BJ (cell line): ENCODE data around the gene TLL1. TPM values are rescaled to one million over a fixed set of nuclear protein-coding genes. Genes with fewer than 3 reads are reported as not detected.

ENCODE experiments used
- CTCF ChIA-PET: fragments of 350-600 bp; formaldehyde crosslinking; extraction: SDS; loops from one replicate; lab custom pipeline; 2021; ENCODE audit warnings: antibody characterized with exemption, inconsistent platforms; lab: Yijun Ruan, JAX
- POLR2A ChIA-PET: fragments of 300-600 bp; sonication (Branson Sonifier 250); formaldehyde crosslinking; extraction: SDS; loops from one replicate; lab custom pipeline; 2021; ENCODE audit warnings: antibody characterized with exemption; lab: Charles Lee
- DNase-seq: peaks from one replicate; pipeline ENCODE4 v3.0.0-alpha.2; 2011; ENCODE audit warnings: low read depth
- H3K27me3 ChIP-seq: 2 replicates; pipeline ENCODE4 v1.6.0; 2011; ENCODE audit warnings: low read length; ENCODE audit not compliant: control insufficient read depth, insufficient read depth
- H3K36me3 ChIP-seq: 2 replicates; pipeline ENCODE4 v1.5.1; 2011; ENCODE audit warnings: low read length; ENCODE audit not compliant: control insufficient read depth, insufficient read depth
- H3K4me3 ChIP-seq: 2 replicates; pipeline ENCODE4 v1.5.1; 2011; ENCODE audit warnings: low read depth, mild to moderate bottlenecking, control low read depth, low read length
- polyA plus RNA-seq: library from polyadenylated mRNA; depleted of rRNA; stranded (reverse); fragments of >200 nt; gene quantifications from 2 replicates; pipeline ENCODE4 v1.2.3, GENCODE V29; 2011
- TF ChIP-seq, protein P1 (sequence below): IDR thresholded peaks from 2 replicates; pipeline ENCODE4 v1.5.1; 2011; ENCODE audit warnings: low read depth, mild to moderate bottlenecking, control low read depth, inconsistent platforms, low read length, moderate library complexity; ENCODE audit not compliant: insufficient read depth

TLL1 gene
- polyA plus RNA-seq, 1 experiment: 0.33 TPM

DNA sequence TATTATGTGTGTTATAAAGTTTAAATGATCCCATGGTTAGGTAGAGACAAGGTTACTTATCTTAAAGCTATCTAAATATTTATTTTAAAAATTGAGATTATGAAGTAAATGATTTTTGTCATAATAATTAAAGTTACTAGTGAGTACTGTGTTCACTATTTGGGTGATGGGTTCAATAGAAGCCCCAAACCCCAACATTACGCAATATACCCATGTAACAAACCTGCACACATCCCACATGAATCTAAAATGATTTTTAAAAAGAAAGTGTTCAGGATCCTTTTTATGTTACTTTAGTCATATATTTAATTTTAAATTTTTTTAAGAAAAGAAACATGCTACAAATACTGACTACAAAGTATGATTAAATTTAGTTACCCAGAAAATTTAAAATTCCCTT, 193.9 kb downstream of the TLL1 start:
- no peak overlapping the region for H3K4me3 ChIP-seq
- POLR2A ChIA-PET: no interaction called here
- CTCF ChIA-PET: interaction anchor here (1.7 kb wide), 1 partner anchor 11 kb away, joined by 3 read pairs; no protein-coding TSS in a partner anchor

DNA sequence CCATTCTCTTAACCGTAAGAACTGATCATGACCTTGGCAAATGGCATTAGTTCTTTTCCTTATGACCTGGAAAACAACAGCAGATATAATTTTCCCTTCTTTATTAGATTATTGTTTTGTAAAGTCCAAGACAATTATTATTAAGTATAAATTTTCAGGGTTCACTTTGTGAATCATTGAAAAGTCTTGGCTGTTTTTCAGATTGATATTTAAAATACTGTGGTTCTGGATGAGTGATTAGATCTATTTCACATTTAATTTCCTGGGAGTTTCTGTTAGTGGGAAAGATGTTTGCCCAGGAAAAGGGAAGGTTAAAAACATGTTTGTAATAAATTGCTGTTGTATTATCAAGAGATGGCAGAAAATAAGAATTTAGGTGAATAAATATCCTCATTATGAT, 194.9 kb downstream of the TLL1 start:
- TF ChIP-seq, protein P1, sequence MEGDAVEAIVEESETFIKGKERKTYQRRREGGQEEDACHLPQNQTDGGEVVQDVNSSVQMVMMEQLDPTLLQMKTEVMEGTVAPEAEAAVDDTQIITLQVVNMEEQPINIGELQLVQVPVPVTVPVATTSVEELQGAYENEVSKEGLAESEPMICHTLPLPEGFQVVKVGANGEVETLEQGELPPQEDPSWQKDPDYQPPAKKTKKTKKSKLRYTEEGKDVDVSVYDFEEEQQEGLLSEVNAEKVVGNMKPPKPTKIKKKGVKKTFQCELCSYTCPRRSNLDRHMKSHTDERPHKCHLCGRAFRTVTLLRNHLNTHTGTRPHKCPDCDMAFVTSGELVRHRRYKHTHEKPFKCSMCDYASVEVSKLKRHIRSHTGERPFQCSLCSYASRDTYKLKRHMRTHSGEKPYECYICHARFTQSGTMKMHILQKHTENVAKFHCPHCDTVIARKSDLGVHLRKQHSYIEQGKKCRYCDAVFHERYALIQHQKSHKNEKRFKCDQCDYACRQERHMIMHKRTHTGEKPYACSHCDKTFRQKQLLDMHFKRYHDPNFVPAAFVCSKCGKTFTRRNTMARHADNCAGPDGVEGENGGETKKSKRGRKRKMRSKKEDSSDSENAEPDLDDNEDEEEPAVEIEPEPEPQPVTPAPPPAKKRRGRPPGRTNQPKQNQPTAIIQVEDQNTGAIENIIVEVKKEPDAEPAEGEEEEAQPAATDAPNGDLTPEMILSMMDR: no peak
- Histone ChIP-seq H3K27me3 (no peaks in the 10 kb centered on the region), H3K36me3 (no peaks in the 10 kb centered on the region), H3K4me3 (no peak overlapping the region)
- POLR2A ChIA-PET: no interaction called here
- no peak for DNase-seq
- CTCF ChIA-PET: no interaction called here

More for the DNA sequence above, 193.9 kb downstream of the TLL1 start:
- TF ChIP-seq, protein P1: no peak
- no peak for DNase-seq
- Histone ChIP-seq H3K36me3 (no peaks in the 10 kb centered on the region), H3K27me3 (no peaks in the 10 kb centered on the region)

DNA sequence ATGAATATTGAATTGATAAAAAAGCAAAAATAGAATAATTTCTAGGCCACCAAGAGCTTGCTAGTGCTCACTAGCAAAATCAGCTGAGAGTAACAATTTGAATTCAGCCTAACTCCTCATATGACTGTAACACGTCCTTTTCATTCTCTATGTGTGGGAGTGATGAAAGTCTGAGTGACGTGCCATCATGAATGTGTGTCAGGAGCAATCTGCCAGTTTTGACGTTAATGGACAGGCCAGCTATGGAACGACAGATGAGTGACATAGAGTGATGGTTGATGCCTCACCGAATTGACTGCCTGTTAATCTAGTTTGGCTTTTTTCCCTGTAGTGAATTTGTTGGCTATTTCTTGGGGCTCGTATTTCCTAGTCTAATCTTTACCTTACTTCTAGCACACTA, 200.7 kb downstream of the TLL1 start:
- DNase-seq: no peak
- ChIA-PET CTCF (no interaction called here), POLR2A (no interaction called here)
- TF ChIP-seq, protein P1: no peak
- Histone ChIP-seq H3K36me3 (no peaks in the 10 kb centered on the region), H3K27me3 (no peaks in the 10 kb centered on the region), H3K4me3 (no peak overlapping the region)

DNA sequence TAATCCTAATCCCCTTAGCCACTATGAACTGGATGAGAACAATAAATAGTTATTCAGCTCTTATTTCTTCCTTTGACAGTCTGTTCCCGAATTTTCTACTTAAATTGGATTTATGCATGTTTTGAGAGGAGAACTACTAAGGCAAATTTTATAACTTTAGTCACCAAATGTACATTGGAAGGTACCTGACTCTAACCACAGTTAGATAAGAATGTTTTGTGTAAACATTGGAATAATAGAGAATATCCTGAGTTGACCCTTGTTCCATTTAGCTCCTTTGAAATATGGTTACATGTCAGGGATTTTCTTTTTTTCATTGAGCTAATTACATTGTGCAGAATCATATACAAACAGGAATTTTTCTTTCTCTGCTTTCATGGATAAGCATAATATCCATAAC, 202.6 kb downstream of the TLL1 start:
- ChIA-PET POLR2A (no interaction called here), CTCF (interaction anchor here (0.6 to 0.9 kb wide), 2 partner anchors 64 to 202 kb away, joined by 3 read pairs; no protein-coding TSS in a partner anchor)
- no peak for DNase-seq
- H3K27me3 ChIP-seq: no peaks in the 10 kb centered on the region
- no peaks in the 10 kb centered on the region for H3K36me3 ChIP-seq
- TF ChIP-seq, protein P1: no peak
- H3K4me3 ChIP-seq: no peak overlapping the region

DNA sequence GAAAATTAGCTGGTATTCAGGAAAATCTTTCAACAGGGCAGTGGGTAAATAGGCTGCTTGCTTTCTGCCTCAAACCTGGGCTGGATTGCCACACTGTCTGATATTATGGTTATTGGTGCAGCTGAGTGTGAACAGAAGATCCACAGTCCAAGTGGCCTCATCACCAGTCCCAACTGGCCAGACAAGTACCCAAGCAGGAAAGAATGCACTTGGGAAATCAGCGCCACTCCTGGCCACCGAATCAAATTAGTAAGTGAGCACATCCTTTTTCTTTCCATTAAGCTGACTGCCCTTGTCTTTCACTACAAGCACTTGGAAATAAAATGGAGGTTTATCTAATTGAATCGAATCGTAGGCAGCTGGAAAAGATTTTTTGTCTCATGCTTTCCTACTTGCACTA, 204.7 kb downstream of the TLL1 start:
- no peaks in the 10 kb centered on the region for H3K27me3 ChIP-seq
- CTCF ChIA-PET: interaction anchor here (1.3 kb wide), 1 partner anchor 11 kb away, joined by 3 read pairs; no protein-coding TSS in a partner anchor
- DNase-seq: no peak
- H3K4me3 ChIP-seq: no peak overlapping the region
- POLR2A ChIA-PET: no interaction called here
- TF ChIP-seq, protein P1: no peak
- H3K36me3 ChIP-seq: no peaks in the 10 kb centered on the region
